Measurements from ENCODE around the gene ATOH1.

GRCh38 chr4:93827272-93827947 is 1.1 kb upstream of the ATOH1 start:
- TF ChIP-seq POLR2AphosphoS5 (IDR thresholded peaks at IDR 0.05; ENCODE audit: low read depth, low read length) (no peak), REST (IDR thresholded peaks at IDR 0.05; ENCODE audit: insufficient read depth in 1 of 2, low read depth in 2 of 2, low read length in 2 of 2) (no peak), TAF1 (IDR thresholded peaks at IDR 0.05; ENCODE audit: borderline replicate concordance, insufficient read depth, low read length) (no peak), FOXP2 (optimal IDR thresholded peaks at IDR 0.05; ENCODE audit: borderline replicate concordance, extremely low read depth, extremely low read length, insufficient read depth) (no peak), SIN3A (IDR thresholded peaks at IDR 0.05; ENCODE audit: borderline replicate concordance, insufficient read depth, low read length) (no peak)
